ENCODE data around the gene KRTAP4-9.

DNA sequence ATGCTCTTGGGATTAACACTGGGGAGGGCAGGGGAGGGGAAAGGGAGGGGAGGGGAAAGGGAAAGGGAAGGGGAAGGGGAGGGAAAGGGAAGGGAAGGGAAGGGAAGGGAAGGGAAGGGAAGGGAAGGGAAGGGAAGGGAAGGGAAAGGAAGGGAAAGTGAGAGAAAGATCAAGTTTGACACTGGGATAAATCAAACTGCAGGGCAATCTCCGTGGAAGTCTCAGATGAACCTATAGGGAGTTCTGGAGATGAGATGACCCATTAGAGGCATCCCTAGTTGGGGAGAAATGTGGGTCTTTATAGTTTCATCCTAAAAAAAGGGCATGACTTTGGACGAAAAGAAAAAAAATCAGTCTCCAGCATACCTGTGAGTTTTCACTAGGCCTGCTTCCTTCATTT is 16.6 kb downstream of the KRTAP4-9 start:
- TF ChIP-seq CTCF (IDR thresholded peaks at IDR 0.05; ENCODE audit: low read depth, low read length, poor library complexity, severe bottlenecking) (no peak), EZH2phosphoT487 (IDR thresholded peaks at IDR 0.05; ENCODE audit: borderline replicate concordance, low read length) (no peak)

Measured in DOHH2 (cell line).